Measurements from ENCODE around the gene IQCN.

Gene IQCN

DNA sequence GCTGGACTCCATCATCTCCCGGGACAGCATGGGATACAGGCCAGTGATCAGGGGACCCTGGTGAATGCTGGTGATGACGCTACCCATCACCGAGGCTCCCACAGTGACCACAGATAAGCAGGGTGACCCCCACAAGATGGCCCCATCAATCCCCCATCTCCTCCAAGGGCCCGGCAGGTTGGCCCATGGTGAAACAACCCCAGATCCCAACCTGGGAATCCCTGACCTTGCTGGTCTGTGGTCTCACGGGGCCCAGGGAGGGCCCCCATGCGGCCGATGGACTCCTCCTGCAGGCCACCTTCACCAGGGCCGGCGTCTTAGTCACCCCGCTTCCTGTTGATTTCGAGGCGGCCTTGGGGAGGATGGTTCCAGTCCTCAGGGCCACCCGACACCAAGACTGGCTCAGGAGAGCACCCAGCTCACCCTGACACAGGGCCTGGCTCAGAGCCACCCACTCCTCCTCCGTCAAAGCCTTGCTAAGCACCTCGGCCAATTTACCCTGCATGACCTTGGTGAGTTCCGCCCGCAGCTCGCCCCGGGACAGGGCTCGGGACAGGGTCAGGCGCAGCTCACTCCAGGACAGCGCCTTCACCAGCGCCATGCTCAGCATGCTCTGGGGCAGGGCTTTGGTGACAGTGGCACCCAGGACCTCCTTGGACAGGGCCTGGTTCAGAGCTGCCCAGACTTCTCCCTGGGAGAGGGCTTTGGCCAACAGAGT lies 10.0 kb downstream of the IQCN start:
- DNase-seq (ENCODE audit: low read depth), result no peak

DNA sequence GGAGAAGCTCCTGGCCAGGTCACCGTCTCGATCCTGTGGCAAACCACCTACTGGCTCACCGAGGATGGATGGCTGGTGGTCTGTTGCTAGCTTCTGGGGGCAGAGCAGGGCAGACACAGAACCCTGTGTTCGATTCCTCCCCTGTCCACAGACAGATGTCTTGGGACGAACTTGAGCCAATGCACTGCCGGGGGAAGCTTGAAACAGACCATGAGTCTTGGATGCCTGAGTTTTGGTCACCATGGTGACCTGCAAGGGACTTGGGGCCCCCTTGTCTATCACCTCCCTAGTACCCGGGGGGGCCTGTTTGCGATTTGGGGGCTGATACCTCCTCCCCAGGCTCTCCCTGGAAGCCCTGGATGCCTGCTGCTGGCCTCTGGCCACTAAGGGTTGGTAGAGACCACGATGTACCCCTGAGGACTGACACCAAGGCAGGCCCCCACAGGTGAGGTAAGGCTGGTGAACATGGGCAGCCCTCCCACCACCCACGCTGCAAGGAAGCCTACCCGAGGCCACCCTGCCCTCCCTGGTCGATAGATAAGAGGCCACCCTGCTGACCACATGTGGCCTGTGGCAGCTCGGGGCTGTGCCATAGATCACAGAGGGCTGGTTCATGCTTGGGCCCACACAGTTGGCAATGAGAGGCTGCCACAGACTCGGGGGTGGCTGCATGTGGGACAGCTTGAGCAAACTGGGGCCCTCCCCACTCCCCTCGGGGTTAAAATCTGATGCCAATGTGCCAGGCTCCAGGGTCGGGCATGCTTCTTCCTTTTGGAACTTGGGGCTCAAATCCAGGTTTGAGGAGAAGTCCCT lies 10.7 kb downstream of the IQCN start:
- DNase-seq (ENCODE audit: low read depth), result no peak

DNA sequence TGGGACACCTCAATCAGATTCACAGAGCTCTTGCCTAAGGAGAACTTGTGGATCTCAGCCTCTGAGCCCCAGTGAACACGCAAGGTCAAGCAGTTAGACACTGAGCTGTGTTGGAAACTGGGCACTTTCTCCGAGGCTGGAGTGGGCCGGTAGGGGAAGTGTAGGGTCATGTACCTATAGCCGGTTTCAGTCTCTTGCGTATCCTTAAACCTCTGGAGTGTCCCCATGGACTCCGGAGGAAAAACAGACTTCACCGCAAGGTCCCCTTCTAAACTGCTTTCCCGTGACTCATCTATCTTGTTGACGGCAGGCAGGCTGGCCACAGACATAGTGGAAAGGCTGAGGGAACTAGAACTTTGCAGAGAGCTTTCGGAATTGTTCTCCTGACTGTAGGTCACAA lies 11.3 kb downstream of the IQCN start:
- DNase-seq (ENCODE audit: low read depth), result no peak

DNA sequence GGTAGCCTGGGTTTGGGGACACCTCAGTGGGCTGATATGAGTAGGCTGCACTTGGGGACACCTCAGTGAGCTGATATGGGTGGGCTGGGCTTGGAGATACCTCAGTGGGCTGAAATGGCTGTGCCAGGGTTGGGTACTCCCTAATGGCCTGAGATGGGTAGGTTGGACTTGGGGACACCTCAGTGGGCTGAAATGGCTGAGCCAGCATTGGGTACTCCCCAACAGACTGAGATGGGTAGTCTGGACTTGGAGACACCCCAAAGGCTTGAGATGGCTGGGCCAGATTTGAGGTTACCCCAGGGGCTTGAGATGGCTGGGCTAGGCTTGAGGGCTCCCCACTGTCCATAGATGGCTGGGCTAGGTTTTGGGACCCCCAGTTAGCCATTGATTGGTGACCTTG lies 12.1 kb downstream of the IQCN start:
- no peak for DNase-seq (ENCODE audit: low read depth)

DNA sequence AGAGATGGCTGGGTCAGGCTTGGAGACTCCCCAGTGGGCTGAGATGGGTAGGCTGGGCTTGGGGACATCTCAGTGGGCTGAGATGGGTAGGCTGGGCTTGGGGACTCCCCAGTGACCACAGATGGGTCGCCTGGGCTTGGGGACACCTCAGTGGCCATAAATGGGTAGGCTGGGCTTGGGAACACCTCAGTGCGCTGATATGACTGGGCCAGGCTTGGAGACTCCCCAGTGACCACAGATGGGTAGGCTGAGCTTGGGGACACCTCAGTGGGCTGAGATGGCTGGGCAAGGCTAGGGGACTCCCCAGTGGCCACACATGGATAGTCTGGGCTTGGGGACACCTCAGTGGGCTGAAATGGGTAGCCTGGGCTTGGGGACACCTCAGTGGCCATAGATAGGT lies 12.8 kb downstream of the IQCN start:
- DNase-seq (ENCODE audit: low read depth), result no peak

DNA sequence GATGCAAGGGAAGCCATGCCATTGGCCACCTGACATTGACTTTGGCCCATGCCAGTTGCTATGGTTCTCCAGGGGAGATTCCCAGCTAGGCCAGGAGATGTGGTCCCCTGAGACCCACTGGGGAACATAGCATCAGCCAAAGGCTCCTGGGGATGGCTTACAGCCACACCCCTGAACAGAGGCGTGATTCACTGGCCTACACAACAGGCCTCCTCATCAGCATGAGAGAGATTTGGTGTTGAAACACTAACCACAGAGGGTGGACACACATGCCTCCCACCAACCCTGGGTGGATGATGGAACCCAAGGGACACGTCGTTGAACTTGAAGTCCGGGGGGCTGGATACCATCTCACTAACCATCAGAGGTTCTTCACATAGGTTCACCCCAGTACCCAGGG lies 14.4 kb downstream of the IQCN start:
- DNase-seq (ENCODE audit: low read depth), result no peak

DNA sequence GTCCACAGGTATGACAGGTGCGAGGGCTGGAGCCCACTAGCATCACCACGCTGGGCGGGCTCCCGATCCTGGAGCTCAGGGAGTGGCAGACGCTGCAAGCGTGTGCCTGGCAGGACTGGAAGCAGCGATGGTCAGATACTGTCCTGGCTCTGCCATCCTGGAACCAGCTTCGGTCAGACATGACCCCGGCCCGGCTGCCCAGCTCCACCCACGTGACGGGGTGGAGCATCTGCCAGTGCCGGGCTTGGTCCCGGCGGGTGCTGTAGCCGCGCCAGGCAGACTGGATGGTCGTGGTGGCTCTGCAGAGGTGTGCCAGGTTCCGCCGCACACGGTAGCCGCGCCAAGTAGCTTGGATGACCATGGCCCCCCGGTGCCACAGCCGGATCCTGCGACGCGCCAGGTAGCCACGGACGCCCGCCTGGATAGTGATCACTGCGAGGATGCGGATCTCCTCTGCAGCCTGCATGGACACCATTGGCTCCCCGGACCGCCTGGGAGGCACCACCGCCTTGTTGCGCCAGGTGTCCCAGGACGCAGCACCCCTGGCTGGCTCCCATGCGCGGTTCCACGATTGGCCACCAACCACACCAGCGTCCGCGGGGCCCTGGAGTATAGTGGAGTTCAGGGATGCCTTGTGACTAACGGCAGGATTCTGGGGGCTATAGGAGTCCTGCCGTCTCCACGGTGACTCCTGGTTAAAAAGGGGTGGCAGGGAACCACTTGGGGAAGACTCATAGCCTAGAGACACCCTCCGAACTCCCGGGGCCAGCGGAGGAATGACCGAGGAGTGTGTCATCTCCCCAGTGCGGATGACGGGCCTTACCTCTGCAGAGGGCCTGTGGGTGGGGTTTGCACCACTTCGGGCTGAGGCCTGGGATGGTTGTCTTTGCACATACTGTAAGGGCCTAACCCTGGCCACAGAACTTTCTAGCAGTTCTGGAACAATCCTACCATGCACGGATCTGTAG lies 16.5 kb downstream of the IQCN start:
- DNase-seq (ENCODE audit: low read depth), result no peak

DNA sequence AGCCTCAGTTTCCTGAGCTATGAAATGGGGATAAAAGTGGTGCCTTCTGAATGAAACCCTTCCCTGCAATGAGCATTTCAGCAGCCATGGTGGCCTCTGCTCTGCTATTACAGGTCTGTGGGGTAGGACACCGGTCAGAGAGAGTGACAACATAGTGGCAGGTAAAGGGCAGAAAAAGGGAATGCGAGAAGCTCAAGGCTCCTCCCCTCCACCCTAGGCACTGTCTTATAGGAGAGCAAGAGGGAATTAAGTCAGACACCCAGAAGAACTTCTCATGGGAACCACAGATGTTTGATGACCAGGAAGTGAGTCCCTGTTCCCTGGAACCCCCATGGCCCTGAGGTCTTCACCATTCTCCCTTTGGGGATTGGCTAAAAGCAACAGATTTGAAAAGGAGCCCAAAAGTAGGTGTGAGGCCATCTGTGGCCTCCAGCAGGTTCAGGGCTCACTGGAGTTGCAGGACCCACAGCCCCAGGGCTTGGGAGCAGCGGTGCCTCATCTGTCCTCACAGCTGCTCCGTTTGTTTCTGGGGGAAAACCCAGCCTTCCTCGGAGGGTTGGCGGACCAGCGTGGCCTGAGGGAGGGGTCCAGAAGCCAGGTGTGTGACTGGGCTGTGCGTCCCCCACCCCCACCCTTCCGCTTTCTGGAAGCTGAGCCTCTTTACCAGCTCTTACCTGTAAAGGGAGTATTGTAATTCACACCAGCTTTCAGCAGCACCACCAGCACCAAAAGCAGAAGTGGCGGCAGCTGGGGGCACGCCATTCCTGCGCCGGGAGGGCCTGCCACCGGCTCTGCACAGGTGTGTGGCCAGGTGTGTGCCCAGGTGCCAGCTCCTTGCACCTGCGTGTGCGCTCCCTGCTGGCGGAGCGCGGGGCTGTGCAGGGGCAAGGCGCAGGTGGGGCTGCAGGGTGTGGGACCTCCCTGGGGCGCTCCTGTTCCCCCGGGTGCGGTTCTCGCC lies 19.4 kb downstream of the IQCN start:
- DNase-seq (ENCODE audit: low read depth), result no peak

DNA sequence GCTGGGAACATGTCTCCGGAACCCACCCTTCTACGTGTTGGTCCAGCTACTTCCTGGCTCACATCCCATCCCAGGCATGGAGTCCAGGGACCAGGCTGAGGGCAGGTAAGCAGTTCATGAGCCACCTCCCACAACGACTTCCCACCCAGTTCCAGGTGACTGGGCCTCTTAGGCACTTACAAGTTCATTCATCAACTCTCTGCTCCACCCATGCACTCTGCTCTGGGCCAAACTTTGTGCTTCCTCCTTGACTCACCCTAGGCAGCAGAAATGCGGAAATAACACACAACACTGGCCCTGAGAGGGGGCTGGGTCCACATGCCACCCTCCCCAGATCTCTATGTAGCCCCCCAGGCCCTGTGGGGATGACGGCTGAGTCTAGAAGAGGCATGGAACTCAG lies 20.5 kb downstream of the IQCN start:
- no peak for DNase-seq (ENCODE audit: low read depth)

DNA sequence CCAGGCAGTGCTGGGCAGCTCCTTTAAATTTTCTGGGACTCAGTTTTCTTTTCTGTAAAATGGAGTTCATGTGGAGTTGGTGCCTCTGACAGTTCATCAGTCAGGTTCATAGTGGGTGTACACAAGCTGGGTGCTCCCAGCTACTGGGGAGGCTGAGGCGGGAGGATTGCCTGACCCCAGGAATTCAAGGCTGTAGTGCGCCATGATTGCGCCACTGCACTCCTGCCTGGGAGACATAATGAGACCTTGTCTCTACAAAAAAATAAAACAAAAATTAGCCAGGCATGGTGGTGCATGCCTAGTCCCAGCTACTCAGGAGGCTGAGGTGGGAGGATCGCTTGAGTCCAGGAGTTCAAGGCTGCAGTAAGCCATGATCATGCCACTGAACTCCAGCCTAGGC lies 21.1 kb downstream of the IQCN start:
- no peak for DNase-seq (ENCODE audit: low read depth)

DNA sequence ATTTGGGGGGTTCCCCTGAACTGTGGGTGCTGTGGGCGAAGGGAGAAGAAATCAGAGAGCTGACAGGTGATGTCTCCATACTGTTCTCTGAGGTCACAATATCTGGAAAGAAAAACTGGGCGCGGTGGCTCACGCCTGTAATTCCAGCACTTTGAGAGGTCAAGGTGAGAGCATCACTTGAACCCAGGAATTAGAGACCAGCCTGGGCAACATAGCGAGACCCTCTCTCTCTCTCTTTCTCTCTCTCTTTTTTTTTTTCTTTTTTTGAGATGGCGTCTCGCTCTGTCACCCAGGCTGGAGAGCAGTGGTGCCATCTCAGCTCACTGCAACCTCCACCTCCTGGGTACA lies 21.9 kb downstream of the IQCN start:
- no peak for DNase-seq (ENCODE audit: low read depth)

DNA sequence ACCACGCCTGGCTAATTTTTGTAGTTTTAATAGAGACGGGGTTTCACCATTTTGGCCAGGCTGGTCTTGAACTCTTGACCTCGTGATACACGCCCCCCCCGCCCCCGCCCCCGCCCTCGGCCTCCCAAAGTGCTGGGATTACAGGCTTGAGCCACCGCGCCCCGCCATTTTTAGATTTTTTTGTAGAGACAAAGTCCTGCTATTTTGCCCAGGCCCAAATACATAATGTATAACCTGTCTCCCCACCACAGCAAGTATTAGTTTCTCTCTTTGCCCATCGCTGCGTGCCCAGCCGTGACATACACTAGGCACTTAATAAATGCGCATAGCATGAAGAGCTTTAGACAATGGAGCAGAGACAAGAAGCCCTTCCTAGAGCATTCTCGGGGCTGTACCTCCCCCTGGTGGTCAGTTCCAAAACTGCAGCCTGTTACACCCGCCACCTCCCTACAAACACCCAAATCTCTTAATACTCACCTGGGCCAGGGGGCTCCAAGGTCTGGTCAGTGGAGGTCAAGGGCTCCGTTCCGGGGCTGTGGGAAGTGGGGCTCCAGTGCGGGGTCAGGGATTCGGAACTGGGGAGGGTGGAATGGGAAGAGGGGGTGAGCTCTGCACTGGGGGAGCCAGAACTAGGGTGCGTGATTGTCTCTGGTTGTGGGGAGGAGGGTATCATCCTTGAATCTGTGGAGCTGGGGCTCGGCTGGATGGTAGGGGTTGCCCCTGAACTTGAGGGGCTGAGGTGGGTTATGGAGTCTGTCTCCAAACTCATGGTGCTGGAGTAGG lies 22.5 kb downstream of the IQCN start:
- peak; percentile 64 for DNase-seq (ENCODE audit: low read depth)

DNA sequence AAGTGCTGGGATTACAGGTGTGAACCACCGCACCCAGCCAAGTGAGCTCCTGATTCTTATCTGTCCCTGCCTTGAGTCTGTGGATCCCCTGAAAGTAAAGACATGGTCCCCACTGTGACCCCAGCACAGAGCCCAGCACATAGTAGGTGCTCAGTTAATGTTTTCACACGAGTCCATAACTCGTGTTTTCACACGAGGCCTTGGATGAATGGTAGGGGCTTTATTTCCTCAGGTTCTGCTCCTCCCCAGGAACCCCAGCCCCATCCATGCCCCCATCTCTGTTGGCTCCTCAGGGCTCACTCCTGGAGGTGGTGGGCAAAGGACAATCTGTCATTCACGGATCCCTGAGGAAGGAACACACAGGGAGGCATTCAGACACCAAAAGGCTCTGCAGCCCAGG lies 24.4 kb downstream of the IQCN start:
- no peak for DNase-seq (ENCODE audit: low read depth)

DNA sequence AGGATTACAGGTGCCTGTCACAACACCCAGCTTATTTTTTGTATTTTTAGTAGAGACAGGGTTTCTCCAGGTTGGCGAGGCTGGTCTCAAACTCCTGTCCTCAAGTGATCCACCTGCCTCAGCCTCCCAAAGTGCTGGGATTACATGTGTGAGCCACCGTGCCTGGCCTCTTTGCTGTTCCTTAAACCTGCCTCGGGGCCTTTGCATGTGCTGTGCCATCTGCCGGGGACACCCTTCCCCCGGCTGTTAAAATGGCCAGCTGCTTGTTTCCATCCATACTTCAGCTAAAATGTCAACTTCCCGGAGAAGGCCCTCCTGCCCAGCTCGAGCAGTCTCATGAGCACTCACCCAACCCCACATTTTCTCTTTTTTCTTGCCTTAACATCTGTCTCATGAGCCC lies 29.0 kb downstream of the IQCN start:
- no peak for DNase-seq (ENCODE audit: low read depth)

DNA sequence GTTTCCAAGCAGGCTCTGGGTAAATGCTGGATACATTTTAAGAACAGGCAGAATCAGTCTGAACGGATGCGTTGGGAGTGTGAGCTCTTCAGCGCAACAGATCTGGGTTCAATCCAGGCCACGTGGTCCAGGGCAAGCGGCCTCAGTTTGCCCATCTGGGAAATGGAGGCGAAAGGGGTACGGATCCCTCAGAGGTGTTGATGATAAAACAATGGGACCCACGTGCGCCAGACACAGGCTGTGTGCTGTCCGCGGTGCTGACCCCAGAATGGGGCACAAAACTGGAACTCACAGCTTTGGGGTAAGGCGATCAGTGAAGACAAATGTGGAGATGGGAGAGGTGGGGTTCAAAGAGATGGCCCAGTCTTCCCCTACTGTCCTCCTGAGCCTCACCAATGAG lies 34.9 kb downstream of the IQCN start:
- DNase-seq (ENCODE audit: low read depth), result no peak

DNA sequence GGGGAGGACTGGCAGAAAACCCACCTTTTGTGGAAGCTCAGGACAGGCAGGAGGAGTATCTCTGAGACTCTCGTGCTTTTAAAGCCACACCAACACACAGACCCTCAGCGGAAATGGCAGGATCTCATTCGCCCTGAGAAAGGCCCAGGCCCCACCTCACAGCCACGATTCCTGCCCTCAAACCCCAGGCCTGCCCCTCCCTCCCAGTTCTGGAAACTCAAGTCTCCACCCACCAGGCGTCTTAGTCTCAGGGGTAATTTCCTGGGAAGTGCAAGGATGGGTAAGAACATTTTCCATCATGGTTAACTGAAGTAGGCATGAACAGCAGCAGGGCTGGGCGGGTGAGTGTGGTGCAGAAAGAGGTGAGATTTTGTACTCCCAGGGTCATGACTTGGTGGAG lies 40.1 kb downstream of the IQCN start:
- DNase-seq (ENCODE audit: low read depth), result no peak

DNA sequence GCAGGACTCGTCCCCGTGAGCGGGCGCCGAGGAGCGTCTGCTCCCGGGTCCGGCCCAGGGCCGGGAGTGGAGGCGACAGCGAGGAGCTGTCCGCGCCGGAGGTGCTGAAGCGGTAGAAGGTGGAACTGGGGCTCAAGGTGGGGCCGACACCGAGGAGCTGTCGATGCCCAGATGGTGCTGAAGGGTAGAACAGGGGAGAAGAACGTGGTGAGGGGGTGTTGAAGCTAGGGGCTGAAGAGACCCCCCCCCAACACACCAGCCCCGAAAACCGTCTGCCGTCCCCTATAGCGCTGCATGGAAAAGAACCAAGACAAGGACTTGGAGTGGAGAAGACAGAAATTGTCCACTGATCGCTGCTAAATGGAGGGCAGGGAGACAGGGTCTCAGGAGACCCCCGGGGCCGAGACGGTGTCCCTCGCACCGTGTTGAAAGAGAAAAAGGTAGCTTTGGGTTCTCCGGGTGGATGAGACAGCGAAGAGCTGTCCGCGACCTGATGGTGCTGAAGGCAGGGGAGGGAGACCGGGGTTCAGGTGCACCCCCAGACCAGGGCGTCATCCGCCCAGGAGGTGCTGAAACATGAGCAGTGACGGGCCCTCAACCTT lies 40.9 kb downstream of the IQCN start:
- peak; percentile 12 for DNase-seq (ENCODE audit: low read depth)

DNA sequence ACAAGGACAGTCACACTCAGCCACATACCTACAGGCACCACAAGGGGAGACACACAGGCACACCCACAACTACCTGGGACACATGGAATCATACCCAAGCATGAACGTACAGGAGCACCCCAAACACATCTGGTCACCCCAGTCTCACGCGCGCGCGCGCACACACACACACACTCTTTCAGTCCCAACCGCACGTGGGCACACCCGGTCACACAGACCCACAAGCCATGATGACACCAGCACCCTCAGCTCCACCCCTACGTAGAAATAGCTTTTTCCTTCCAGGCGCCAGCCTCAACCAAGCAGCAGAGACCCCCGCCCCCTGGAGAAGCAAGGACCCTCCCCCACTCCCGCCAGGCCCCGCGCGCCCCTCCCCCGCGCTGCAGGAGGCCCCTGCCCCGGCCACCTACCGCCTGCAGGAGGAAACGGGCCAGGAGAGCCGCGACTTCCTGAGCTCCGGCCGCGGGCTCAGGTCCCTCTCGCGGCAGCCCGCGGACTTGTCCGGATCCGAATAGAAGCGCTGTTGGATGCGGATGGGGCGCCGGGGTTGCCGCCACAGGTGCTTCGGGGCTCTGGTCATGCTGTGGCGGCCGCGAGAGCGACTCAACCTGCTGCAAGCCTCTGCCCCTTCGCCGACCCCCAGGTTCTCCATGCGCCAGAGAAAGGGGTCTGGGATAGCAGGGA lies 41.6 kb downstream of the IQCN start:
- DNase-seq (ENCODE audit: low read depth), result no peak

DNA sequence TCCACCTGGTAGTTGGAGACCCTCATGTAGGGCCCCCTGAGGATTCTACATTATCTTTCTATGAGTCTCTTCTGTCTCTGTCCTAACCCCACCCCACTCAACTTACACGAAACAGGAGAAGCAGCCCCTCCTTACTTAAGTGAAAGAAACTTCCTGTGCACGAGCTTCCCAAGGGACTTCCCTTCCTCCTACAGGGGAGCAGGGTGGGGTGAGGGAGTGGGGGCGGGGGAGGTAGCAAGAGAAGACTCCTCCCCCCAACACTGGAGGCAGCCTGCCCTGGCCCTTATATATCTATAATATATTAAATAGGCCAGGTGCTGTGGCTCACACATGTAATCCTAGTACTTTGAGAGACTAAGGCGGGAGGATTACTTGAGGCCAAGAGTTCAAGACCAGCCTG lies 42.5 kb downstream of the IQCN start:
- no peak for DNase-seq (ENCODE audit: low read depth)

Data from activated T-helper 1 cell treated with Interleukin-2 at 50 U/mL for 16 hours (primary cell).